ENCODE measurements around the gene TFEB.

Gene TFEB

GRCh38 chr6:41656002-41656691 lies 79.3 kb downstream of the TFEB start:
- TF ChIP-seq POLR2A (IDR thresholded peaks at IDR 0.05; ENCODE audit: low read depth, low read length): no peak
- DNase-seq (ENCODE audit: insufficient read length, low spot score): no peak
- FAIRE-seq: no peak

GRCh38 chr6:41655646-41656001 lies 79.8 kb downstream of the TFEB start:
- no peak for TF ChIP-seq POLR2A (IDR thresholded peaks at IDR 0.05; ENCODE audit: low read depth, low read length)
- no peak for DNase-seq (ENCODE audit: insufficient read length, low spot score)

DNA sequence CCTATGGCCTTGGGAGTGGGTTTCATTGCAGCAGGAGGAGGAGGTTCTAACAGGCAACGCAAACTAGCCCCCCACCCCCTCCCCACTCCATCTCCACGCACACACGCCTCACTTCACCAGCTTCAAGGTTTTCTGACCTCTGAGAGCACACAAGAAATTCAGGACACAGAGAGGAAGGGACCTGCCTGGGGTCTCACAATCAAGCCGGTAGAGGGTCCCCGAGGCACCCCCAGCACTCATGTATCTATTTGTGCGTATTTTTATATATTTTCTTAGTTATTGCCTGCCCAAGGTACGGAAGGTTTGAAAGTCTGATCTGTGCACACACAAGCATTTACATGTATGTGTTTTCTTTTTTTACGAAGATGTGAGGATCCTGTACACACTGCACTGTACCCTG lies 80.2 kb downstream of the TFEB start:
- FAIRE-seq (no peak), DNase-seq (ENCODE audit: insufficient read length, low spot score) (no peak)
- TF ChIP-seq POLR2A (IDR thresholded peaks at IDR 0.05; ENCODE audit: low read depth, low read length): no peak

More at GRCh38 chr6:41655646-41656001, 79.8 kb downstream of the TFEB start:
- FAIRE-seq: no peak

- FAIRE-seq (no peak), DNase-seq (ENCODE audit: insufficient read length, low spot score) (no peak)
- no peak for TF ChIP-seq POLR2A (IDR thresholded peaks at IDR 0.05; ENCODE audit: low read depth, low read length)
Measured at GRCh38 chr6:41654698-41655151, 80.7 kb downstream of the TFEB start.

GRCh38 chr6:41654151-41654697 lies 81.2 kb downstream of the TFEB start:
- FAIRE-seq: no peak
- TF ChIP-seq POLR2A (IDR thresholded peaks at IDR 0.05; ENCODE audit: low read depth, low read length): no peak

GRCh38 chr6:41653691-41654090 lies 81.7 kb downstream of the TFEB start:
- DNase-seq (ENCODE audit: insufficient read length, low spot score) (no peak), FAIRE-seq (no peak)
- TF ChIP-seq POLR2A (IDR thresholded peaks at IDR 0.05; ENCODE audit: low read depth, low read length): no peak

More at GRCh38 chr6:41654151-41654697, 81.2 kb downstream of the TFEB start:
- no peak for DNase-seq (ENCODE audit: insufficient read length, low spot score)

DNA sequence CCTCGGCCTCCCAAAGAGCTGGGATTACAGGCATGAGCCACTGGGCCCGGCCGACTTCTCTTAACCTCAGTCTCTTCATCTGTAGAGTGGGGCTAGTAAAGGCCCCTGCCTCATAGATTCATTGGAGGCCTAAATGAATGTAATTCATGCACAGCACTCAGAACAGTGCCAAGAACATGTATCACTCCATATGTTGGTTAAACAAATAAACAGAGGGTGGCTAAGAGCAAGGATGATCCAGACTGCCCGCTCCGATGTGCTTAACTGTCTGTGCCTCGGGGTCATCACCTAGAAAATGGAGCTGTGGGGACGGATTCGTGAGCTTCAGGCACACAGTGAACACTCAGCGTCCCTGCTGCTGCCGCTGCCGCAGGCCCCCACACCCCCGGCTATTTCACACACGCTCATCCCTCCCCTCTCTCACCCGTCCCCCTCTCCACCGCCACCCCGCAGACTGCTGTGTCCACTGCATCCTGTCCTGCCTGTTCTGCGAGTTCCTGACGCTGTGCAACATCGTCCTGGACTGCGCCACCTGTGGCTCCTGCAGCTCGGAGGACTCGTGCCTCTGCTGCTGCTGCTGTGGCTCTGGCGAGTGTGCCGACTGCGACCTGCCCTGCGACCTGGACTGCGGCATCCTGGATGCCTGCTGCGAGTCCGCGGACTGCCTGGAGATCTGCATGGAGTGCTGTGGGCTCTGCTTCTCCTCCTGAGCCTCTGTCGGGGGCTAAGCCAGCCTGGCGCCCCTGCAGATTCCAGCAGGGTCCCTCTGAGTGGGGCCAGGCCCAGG lies 82.3 kb downstream of the TFEB start:
- TF ChIP-seq POLR2A (IDR thresholded peaks at IDR 0.05; ENCODE audit: low read depth, low read length): no peak
- FAIRE-seq (no peak), DNase-seq (ENCODE audit: insufficient read length, low spot score) (no peak)

DNA sequence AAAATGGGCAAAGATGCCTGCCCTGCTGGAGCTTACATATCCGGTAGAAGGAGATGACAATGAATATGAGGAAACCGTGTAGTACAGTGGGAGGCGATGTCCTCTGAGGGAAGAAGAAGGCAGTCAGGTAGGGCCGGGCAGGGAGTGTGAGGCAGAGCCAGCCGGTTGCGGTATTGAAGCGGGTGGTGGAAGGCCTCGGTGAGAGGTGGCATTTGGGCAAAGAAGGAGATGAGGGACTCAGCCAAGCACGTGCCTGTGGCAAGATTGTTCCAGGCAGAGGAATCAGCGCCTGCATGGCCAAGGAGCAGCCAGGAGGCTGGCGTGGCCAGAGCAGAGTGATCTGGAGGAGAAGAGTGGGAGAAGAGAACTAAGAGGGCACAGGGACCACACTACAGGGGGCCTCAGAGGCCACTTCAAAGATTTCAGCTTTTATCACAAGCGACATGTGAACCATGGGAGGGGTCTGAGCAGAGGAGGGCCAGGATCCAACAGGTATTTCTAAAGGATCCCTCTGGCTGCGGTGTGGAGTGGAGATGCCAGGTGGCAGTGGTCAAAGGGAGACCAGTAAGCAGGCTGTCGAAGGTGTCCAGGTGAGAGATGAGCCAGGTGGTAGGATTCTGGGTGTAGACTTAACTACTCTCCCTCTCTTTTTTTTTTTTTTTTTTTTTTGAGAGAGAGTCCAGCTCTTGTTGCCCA lies 83.3 kb downstream of the TFEB start:
- FAIRE-seq (no peak), DNase-seq (ENCODE audit: insufficient read length, low spot score) (no peak)
- no peak for TF ChIP-seq POLR2A (IDR thresholded peaks at IDR 0.05; ENCODE audit: low read depth, low read length)

DNA sequence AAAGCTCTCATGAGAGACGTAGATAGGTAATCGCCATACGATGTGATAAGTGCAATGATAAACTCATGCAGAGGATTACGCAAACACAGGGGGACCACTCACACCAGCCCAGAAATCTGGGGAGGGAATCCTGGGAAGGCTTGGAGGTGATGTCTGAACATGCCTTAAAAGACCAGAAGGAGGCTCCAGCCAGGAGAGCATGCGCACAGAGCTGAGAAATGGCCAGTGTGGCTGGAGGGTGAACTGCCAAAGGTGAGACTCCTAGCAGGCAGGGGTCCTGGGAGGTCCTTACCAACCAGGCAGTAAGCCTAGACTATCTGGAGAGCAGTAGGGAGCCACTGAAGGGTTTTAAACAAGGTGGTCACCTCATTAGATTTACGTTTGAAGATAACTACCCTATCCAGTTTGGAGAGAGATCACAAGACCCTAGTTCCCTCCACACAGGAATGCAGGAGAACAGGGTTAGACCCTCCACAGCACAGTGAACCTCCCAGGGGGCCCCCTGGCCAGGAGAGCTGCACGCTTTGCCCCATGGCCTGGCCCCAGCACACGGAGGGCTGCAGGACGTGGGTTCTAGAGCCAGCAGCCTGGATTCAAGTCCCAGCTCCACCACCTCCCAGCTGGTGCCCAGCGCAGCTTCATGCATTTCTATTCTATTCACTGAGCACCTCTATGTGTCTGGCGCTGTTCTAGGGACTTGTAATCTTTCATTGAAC lies 84.0 kb downstream of the TFEB start:
- FAIRE-seq: no peak
- DNase-seq (ENCODE audit: insufficient read length, low spot score): no peak
- no peak for TF ChIP-seq POLR2A (IDR thresholded peaks at IDR 0.05; ENCODE audit: low read depth, low read length)

DNA sequence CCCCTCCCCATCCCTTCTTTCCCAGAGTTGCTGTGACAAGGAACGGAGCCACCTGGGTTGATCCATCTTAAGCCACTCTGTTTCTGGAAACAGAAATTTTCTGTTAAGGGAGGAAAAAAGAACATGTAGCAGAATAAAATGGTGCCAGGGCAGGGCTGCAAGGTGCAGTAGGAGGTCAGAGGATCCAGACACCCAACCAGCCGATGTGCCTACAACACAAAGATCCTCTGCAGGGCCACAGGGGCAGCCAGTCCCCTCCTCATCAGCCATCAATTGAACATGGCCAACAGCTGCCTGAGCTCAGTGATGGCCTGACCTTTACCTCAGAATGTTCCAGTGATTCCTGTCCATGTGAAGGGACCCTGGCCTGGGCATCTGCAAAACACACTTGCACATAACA lies 85.3 kb downstream of the TFEB start:
- FAIRE-seq (no peak), DNase-seq (ENCODE audit: insufficient read length, low spot score) (no peak)
- no peak for TF ChIP-seq POLR2A (IDR thresholded peaks at IDR 0.05; ENCODE audit: low read depth, low read length)

GRCh38 chr6:41649596-41649995 lies 85.8 kb downstream of the TFEB start:
- TF ChIP-seq POLR2A (IDR thresholded peaks at IDR 0.05; ENCODE audit: low read depth, low read length): no peak
- FAIRE-seq: no peak
- DNase-seq (ENCODE audit: insufficient read length, low spot score): no peak

GRCh38 chr6:41648921-41649320 lies 86.5 kb downstream of the TFEB start:
- no peak for TF ChIP-seq POLR2A (IDR thresholded peaks at IDR 0.05; ENCODE audit: low read depth, low read length)
- DNase-seq (ENCODE audit: insufficient read length, low spot score): no peak
- FAIRE-seq: no peak

- DNase-seq (ENCODE audit: insufficient read length, low spot score) (no peak), FAIRE-seq (no peak)
- no peak for TF ChIP-seq POLR2A (IDR thresholded peaks at IDR 0.05; ENCODE audit: low read depth, low read length)
Measured at GRCh38 chr6:41648070-41648585, 87.3 kb downstream of the TFEB start.

All from H54 (cell line).